Neural crest cell (in vitro differentiated cells): ENCODE data around the gene ANKRD23. TPM values are rescaled to one million over a fixed set of nuclear protein-coding genes. Genes with fewer than 3 reads are reported as not detected.

Experiments used
- DNase-seq: peaks from one replicate; pipeline ENCODE4 v3.0.0; 2021; ENCODE audit warnings: low read depth, mixed read lengths, low spot score
- H3K27ac Mint-ChIP-seq: one replicate; pipeline ENCODE4 v1.8.0; 2021; ENCODE audit warnings: mild to moderate bottlenecking, mixed read lengths; ENCODE audit not compliant: unreplicated experiment
- H3K27me3 Mint-ChIP-seq: 2 replicates; pipeline ENCODE4 v1.8.0; 2021; ENCODE audit warnings: low read depth, mild to moderate bottlenecking, mixed read lengths
- H3K36me3 Mint-ChIP-seq: 2 replicates; pipeline ENCODE4 v1.8.0; 2021; ENCODE audit warnings: low read depth, mild to moderate bottlenecking, mixed read lengths
- H3K4me1 Mint-ChIP-seq: 2 replicates; pipeline ENCODE4 v1.8.0; 2021; ENCODE audit warnings: mixed read lengths
- H3K4me3 Mint-ChIP-seq: one replicate; pipeline ENCODE4 v1.8.0; 2021; ENCODE audit warnings: mild to moderate bottlenecking, mixed read lengths
- H3K9me3 Mint-ChIP-seq: 2 replicates; pipeline ENCODE4 v1.8.0; 2021; ENCODE audit warnings: mixed read lengths
- total RNA-seq: library from RNA; stranded (reverse); gene quantifications from 2 replicates; pipeline ENCODE4 v1.2.1, GENCODE V29; 2021
- TF ChIP-seq, protein P1 (sequence below): fragments of 200-600 bp; sonication (generic); conservative IDR thresholded peaks from 2 replicates; pipeline ENCODE4 v1.5.0; 2021; ENCODE audit warnings: antibody characterized with exemption, mild to moderate bottlenecking

ANKRD23 gene
- total RNA-seq, 1 donor from 2014 or later = 11.4 TPM

DNA sequence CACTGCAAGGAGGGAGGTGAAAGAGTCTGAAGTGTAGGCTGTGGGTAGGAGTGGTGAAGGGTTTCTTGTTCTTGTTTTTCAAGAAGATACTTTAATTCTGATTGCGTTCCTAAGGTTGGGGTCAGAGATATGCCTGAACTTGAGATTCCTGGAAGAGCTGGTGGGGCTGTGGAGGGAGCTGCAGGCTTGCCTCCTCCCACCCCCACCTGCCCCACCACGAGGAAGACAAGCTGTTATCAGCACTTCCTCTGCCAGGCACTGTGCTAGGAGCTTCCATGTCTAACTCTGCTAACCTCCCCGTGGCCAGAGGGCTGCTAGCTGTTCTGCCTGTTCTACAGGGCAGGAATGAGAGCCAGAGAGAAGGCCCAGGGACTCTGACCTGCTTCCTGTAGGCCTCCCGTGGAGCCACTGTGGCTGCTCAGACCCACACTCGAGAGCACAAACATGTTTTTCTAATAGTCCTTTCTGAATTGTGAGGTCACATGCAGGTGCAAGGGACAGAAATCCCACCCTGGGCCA, 13.7 kb downstream of the ANKRD23 start:
- H3K27me3 Mint-ChIP-seq = no peaks in the 10 kb centered on the region
- H3K36me3 Mint-ChIP-seq = peaks cover 6% of the 10 kb centered on the region
- no peak overlapping the region for H3K4me3 Mint-ChIP-seq
- DNase-seq = no peak
- TF ChIP-seq, protein P1, sequence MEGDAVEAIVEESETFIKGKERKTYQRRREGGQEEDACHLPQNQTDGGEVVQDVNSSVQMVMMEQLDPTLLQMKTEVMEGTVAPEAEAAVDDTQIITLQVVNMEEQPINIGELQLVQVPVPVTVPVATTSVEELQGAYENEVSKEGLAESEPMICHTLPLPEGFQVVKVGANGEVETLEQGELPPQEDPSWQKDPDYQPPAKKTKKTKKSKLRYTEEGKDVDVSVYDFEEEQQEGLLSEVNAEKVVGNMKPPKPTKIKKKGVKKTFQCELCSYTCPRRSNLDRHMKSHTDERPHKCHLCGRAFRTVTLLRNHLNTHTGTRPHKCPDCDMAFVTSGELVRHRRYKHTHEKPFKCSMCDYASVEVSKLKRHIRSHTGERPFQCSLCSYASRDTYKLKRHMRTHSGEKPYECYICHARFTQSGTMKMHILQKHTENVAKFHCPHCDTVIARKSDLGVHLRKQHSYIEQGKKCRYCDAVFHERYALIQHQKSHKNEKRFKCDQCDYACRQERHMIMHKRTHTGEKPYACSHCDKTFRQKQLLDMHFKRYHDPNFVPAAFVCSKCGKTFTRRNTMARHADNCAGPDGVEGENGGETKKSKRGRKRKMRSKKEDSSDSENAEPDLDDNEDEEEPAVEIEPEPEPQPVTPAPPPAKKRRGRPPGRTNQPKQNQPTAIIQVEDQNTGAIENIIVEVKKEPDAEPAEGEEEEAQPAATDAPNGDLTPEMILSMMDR = no peak
- no peaks in the 10 kb centered on the region for H3K9me3 Mint-ChIP-seq
- H3K27ac Mint-ChIP-seq = no peak overlapping the region
- peaks cover 16% of the 10 kb centered on the region for H3K4me1 Mint-ChIP-seq

DNA sequence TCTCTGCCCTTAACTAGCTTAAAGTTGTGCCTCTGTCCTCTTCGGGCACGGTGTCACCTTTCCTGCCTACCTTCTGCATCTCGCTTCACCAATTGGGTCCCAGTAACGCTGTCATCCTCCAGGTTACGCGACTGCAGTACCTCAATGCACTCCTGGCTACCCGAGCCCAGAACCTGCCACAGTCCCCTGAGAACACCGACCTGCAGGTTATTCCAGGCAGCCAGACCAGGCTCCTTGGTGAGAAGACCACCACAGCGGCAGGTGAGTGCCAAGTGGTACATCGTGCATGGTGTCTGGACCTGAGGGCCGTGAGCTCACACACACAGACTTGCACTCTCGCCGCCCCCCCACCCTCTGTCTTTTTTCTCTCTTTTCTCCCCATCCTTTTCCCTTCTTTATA, 14.9 kb downstream of the ANKRD23 start:
- H3K9me3 Mint-ChIP-seq = no peaks in the 10 kb centered on the region
- TF ChIP-seq, protein P1 = no peak
- H3K27me3 Mint-ChIP-seq = no peaks in the 10 kb centered on the region
- no peak overlapping the region for H3K27ac Mint-ChIP-seq
- no peak for DNase-seq
- H3K4me1 Mint-ChIP-seq = peaks cover 16% of the 10 kb centered on the region
- no peak overlapping the region for H3K4me3 Mint-ChIP-seq
- peaks cover 6% of the 10 kb centered on the region for H3K36me3 Mint-ChIP-seq

- H3K4me1 Mint-ChIP-seq = peaks cover 12% of the 10 kb centered on the region
- no peaks in the 10 kb centered on the region for H3K9me3 Mint-ChIP-seq
- H3K4me3 Mint-ChIP-seq = no peak overlapping the region
- H3K27me3 Mint-ChIP-seq = no peaks in the 10 kb centered on the region
- no peak overlapping the region for H3K27ac Mint-ChIP-seq
- H3K36me3 Mint-ChIP-seq = peaks cover 6% of the 10 kb centered on the region
- TF ChIP-seq, protein P1 = no peak
- no peak for DNase-seq
Measured at GRCh38 chr2:96828436-96828835, 15.4 kb downstream of the ANKRD23 start.

DNA sequence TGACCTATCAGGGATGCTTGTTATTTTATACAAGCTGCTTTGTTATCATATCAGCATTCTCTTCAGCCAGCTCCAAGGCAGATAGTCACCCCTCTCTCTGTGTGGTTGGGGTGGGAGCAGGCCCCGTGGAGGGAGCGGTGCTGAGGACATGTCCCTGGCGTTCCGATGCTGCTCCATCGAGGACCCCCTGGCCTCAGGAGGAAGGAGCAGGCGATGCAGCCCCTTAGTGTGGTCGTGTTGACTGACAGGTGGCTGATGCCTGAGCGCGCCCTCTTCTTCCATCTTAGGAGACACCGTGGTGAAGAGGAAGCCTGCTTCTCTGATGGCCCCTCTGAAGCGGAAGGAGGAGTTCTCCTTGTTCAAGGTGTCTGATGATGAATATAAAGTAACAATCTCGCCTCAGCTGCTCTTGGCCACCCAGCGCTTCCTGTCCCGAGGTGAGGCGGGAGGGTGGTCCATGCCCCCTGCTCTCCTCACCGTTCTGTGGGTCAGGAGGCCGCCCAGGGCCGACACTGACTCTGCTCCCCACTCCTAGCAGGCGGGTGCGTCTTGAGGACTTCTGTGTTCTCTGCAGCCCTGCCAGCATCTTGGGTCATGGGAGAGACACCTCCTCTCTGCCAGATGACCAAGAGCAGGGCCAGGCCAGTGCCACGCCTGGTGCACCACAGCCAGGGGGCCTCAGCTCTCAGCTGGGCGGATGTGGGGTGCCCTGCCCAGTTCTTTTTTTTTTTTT, 17.1 kb downstream of the ANKRD23 start:
- no peaks in the 10 kb centered on the region for H3K4me1 Mint-ChIP-seq
- TF ChIP-seq, protein P1 = no peak
- no peak for DNase-seq
- peaks cover 4% of the 10 kb centered on the region for H3K36me3 Mint-ChIP-seq
- no peaks in the 10 kb centered on the region for H3K27me3 Mint-ChIP-seq
- H3K27ac Mint-ChIP-seq = no peak overlapping the region
- no peak overlapping the region for H3K4me3 Mint-ChIP-seq
- H3K9me3 Mint-ChIP-seq = no peaks in the 10 kb centered on the region

DNA sequence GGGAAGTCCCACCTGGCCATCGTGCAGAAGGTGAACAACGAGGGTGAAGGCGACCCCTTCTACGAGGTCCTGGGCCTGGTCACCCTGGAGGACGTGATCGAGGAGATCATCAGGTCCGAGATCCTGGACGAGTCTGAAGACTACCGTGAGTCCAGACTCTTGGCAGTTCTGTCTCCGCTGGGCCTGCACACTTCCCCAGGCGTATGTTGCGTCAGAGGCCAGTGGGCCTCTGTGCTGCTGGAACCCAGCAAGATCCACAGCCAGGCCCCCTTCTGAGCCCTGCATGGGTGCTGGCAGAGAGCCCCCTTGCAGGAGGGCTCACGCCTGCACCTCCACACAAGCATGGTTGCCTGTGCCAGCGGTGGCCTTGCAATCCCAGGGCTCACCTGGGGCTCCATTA, 18.8 kb downstream of the ANKRD23 start:
- Mint-ChIP-seq H3K27me3 (no peaks in the 10 kb centered on the region), H3K9me3 (no peaks in the 10 kb centered on the region), H3K4me1 (peaks cover 14% of the 10 kb centered on the region), H3K4me3 (no peak overlapping the region), H3K27ac (no peak overlapping the region), H3K36me3 (peaks cover 6% of the 10 kb centered on the region)
- DNase-seq = no peak
- TF ChIP-seq, protein P1 = no peak
